Activated T-helper 2 cell treated with anti-CD3 and anti-CD28 coated beads, Interferon-gamma antibody, Interleukin-2, Interleukin-4, amounts not matched to agents 10 μg/mL and 5 μg/mL and 100 μg/mL, durations not matched to agents 14 hours and 24 hours and 36 hours (primary cell): Measurements from ENCODE around the gene GPATCH1. TPM values are rescaled to one million over a fixed set of nuclear protein-coding genes. Genes with fewer than 3 reads are reported as not detected.
A peak's percentile ranks its signal among the peaks of the same experiment; 100 is the strongest.
"Not testable (repeated sequence)": the region's sequence is repeated elsewhere in the genome, so short reads cannot be mapped to it uniquely, and the experiment has no call there.

ENCODE experiments used
- DNase-seq: peaks from one replicate; pipeline ENCODE4 v3.0.0; 2021; ENCODE audit warnings: low spot score
- H3K27ac Mint-ChIP-seq: one replicate; pipeline ENCODE4 v1.8.0; 2021; ENCODE audit warnings: mixed read lengths
- H3K27me3 Mint-ChIP-seq: one replicate; pipeline ENCODE4 v1.8.0; 2021; ENCODE audit warnings: low read depth, mixed read lengths
- H3K36me3 Mint-ChIP-seq: one replicate; pipeline ENCODE4 v1.8.0; 2021; ENCODE audit warnings: low read depth, mixed read lengths
- H3K4me1 Mint-ChIP-seq: one replicate; pipeline ENCODE4 v1.8.0; 2021; ENCODE audit warnings: low read depth, mixed read lengths
- H3K4me3 Mint-ChIP-seq: one replicate; pipeline ENCODE4 v1.8.0; 2021; ENCODE audit warnings: low read depth, mild to moderate bottlenecking, moderate library complexity, mixed read lengths
- H3K9me3 Mint-ChIP-seq: one replicate; pipeline ENCODE4 v1.8.0; 2021; ENCODE audit warnings: mixed read lengths
- intact Hi-C: fragments of 100-400 bp; cut with micrococcal nuclease; formaldehyde crosslinking; loops from one replicate; pipeline ENCODE4 v1.15.1; 2023
- total RNA-seq: library from RNA; stranded (reverse); gene quantifications from 2 replicates; pipeline ENCODE4 v1.2.3, GENCODE V29; 2022

Gene GPATCH1
- total RNA-seq, 1 donor from 2014 or later, result 13.1 TPM

- Mint-ChIP-seq H3K4me1 (peaks cover 2% of the 10 kb centered on the region), H3K27ac (no peak overlapping the region), H3K27me3 (no peaks in the 10 kb centered on the region), H3K9me3 (no peaks in the 10 kb centered on the region), H3K36me3 (peaks cover 18% of the 10 kb centered on the region), H3K4me3 (no peak overlapping the region)
- no peak for DNase-seq
- intact Hi-C loops, result no loop called here
Observed at GRCh38 chr19:33132425-33132824, 51.4 kb downstream of the GPATCH1 start.

GRCh38 chr19:33133438-33134031 is 52.6 kb downstream of the GPATCH1 start:
- intact Hi-C loops, result loop anchor here (2.0 kb wide), 1 partner anchor 43 kb away; no protein-coding TSS in a partner anchor
- Mint-ChIP-seq H3K9me3 (no peaks in the 10 kb centered on the region), H3K36me3 (peaks cover 13% of the 10 kb centered on the region), H3K27me3 (no peaks in the 10 kb centered on the region), H3K27ac (no peak overlapping the region), H3K4me3 (no peak overlapping the region), H3K4me1 (peaks cover 2% of the 10 kb centered on the region)
- DNase-seq, result no peak

- peaks cover 10% of the 10 kb centered on the region for H3K36me3 Mint-ChIP-seq
- H3K4me3 Mint-ChIP-seq, result peak overlapping the region; percentile 70
- intact Hi-C loops, result loop anchor here (2.0 kb wide), 1 partner anchor 42 kb away; no protein-coding TSS in a partner anchor
- peak overlapping the region; percentile 58 for H3K27ac Mint-ChIP-seq
- no peaks in the 10 kb centered on the region for H3K9me3 Mint-ChIP-seq
- peaks cover 2% of the 10 kb centered on the region for H3K4me1 Mint-ChIP-seq
- no peaks in the 10 kb centered on the region for H3K27me3 Mint-ChIP-seq
- peak; percentile 40 for DNase-seq
Observed at GRCh38 chr19:33134571-33135041, 53.6 kb downstream of the GPATCH1 start.

- DNase-seq, result no peak
- Mint-ChIP-seq H3K27ac (no peak overlapping the region), H3K4me3 (no peak overlapping the region), H3K4me1 (peaks cover 6% of the 10 kb centered on the region), H3K27me3 (peaks cover 2% of the 10 kb centered on the region), H3K36me3 (no peaks in the 10 kb centered on the region), H3K9me3 (no peaks in the 10 kb centered on the region)
- intact Hi-C loops, result no loop called here
Observed at GRCh38 chr19:33139165-33139564, 58.2 kb downstream of the GPATCH1 start.

GRCh38 chr19:33143897-33144405 is 63.0 kb downstream of the GPATCH1 start:
- no peaks in the 10 kb centered on the region for H3K36me3 Mint-ChIP-seq
- no peak overlapping the region for H3K4me3 Mint-ChIP-seq
- DNase-seq, result peak; percentile 51
- H3K4me1 Mint-ChIP-seq, result peaks cover 5% of the 10 kb centered on the region
- intact Hi-C loops, result loop anchor here (1.0 to 10.0 kb wide), 3 partner anchors 33 to 261 kb away; no protein-coding TSS in a partner anchor
- no peak overlapping the region for H3K27ac Mint-ChIP-seq
- H3K9me3 Mint-ChIP-seq, result no peaks in the 10 kb centered on the region
- H3K27me3 Mint-ChIP-seq, result peaks cover 7% of the 10 kb centered on the region

- H3K27me3 Mint-ChIP-seq, result peaks cover 7% of the 10 kb centered on the region
- intact Hi-C loops, result loop anchor here (10.0 kb wide), 1 partner anchor 259 kb away; no protein-coding TSS in a partner anchor
- DNase-seq, result no peak
- H3K27ac Mint-ChIP-seq, result no peak overlapping the region
- H3K36me3 Mint-ChIP-seq, result no peaks in the 10 kb centered on the region
- H3K9me3 Mint-ChIP-seq, result no peaks in the 10 kb centered on the region
- H3K4me3 Mint-ChIP-seq, result no peak overlapping the region
- H3K4me1 Mint-ChIP-seq, result peaks cover 5% of the 10 kb centered on the region
Observed at GRCh38 chr19:33146209-33146608, 65.2 kb downstream of the GPATCH1 start.

GRCh38 chr19:33147538-33147937 is 66.6 kb downstream of the GPATCH1 start:
- Mint-ChIP-seq H3K27ac (no peak overlapping the region), H3K4me3 (no peak overlapping the region), H3K27me3 (peaks cover 7% of the 10 kb centered on the region), H3K36me3 (no peaks in the 10 kb centered on the region), H3K9me3 (no peaks in the 10 kb centered on the region), H3K4me1 (peaks cover 5% of the 10 kb centered on the region)
- intact Hi-C loops, result loop anchor here (10.0 kb wide), 1 partner anchor 257 kb away; no protein-coding TSS in a partner anchor
- DNase-seq, result no peak

- peaks cover 2% of the 10 kb centered on the region for H3K27me3 Mint-ChIP-seq
- H3K4me1 Mint-ChIP-seq, result no peaks in the 10 kb centered on the region
- no peaks in the 10 kb centered on the region for H3K9me3 Mint-ChIP-seq
- H3K27ac Mint-ChIP-seq, result no peak overlapping the region
- DNase-seq, result no peak
- H3K36me3 Mint-ChIP-seq, result no peaks in the 10 kb centered on the region
- intact Hi-C loops, result no loop called here
- H3K4me3 Mint-ChIP-seq, result no peak overlapping the region
Observed at GRCh38 chr19:33150852-33151518, 70.0 kb downstream of the GPATCH1 start.

- Mint-ChIP-seq H3K27ac (no peak overlapping the region), H3K4me1 (no peaks in the 10 kb centered on the region), H3K9me3 (no peaks in the 10 kb centered on the region), H3K36me3 (no peaks in the 10 kb centered on the region), H3K4me3 (no peak overlapping the region), H3K27me3 (no peaks in the 10 kb centered on the region)
- intact Hi-C loops, result no loop called here
- no peak for DNase-seq
Observed at GRCh38 chr19:33152176-33152575, 71.2 kb downstream of the GPATCH1 start.

GRCh38 chr19:33152625-33153024 is 71.6 kb downstream of the GPATCH1 start:
- DNase-seq, H3K4me1 Mint-ChIP-seq, H3K4me3 Mint-ChIP-seq, H3K9me3 Mint-ChIP-seq, H3K36me3 Mint-ChIP-seq, intact Hi-C loops, H3K27me3 Mint-ChIP-seq, H3K27ac Mint-ChIP-seq: not testable (repeated sequence)

- H3K27ac Mint-ChIP-seq, H3K27me3 Mint-ChIP-seq, DNase-seq, intact Hi-C loops, H3K36me3 Mint-ChIP-seq, H3K9me3 Mint-ChIP-seq, H3K4me3 Mint-ChIP-seq: not testable (repeated sequence)
- peaks cover 12% of the 10 kb centered on the region for H3K4me1 Mint-ChIP-seq
Observed at GRCh38 chr19:33154313-33154712, 73.3 kb downstream of the GPATCH1 start.

GRCh38 chr19:33156334-33156733 is 75.4 kb downstream of the GPATCH1 start:
- H3K36me3 Mint-ChIP-seq, result no peaks in the 10 kb centered on the region
- no peaks in the 10 kb centered on the region for H3K27me3 Mint-ChIP-seq
- no peak for DNase-seq
- intact Hi-C loops, result no loop called here
- H3K9me3 Mint-ChIP-seq, result no peaks in the 10 kb centered on the region
- no peak overlapping the region for H3K4me3 Mint-ChIP-seq
- H3K27ac Mint-ChIP-seq, result no peak overlapping the region
- peaks cover 27% of the 10 kb centered on the region for H3K4me1 Mint-ChIP-seq

- Mint-ChIP-seq H3K27me3 (no peaks in the 10 kb centered on the region), H3K4me3 (no peak overlapping the region), H3K27ac (no peak overlapping the region), H3K9me3 (no peaks in the 10 kb centered on the region), H3K4me1 (peaks cover 31% of the 10 kb centered on the region), H3K36me3 (no peaks in the 10 kb centered on the region)
- intact Hi-C loops, result no loop called here
- no peak for DNase-seq
Observed at GRCh38 chr19:33157906-33158305, 76.9 kb downstream of the GPATCH1 start.
